ENCODE measurements around the gene MYADML2. TPM values are rescaled to one million over a fixed set of nuclear protein-coding genes. Genes with fewer than 3 reads are reported as not detected.
"Not testable (repeated sequence)": the region's sequence is repeated elsewhere in the genome, so short reads cannot be mapped to it uniquely, and the experiment has no call there.

The MYADML2 gene
- 0.41 TPM for total RNA-seq

- DNase-seq (ENCODE audit: low spot score in 2 of 2), result no peak
- FAIRE-seq, result no peak
These were observed at the start of gene MYADML2 for GRCh38 chr17:81947189-81947588. Gene MYADML2, minus strand, starts transcription at chr17:81947233. Its CDS starts 5,492 bp downstream, at chr17:81941741.

- no peak for FAIRE-seq
These were observed 49.3 kb upstream of the MYADML2 start for GRCh38 chr17:81996232-81996756.

GRCh38 chr17:81995463-81996231 lies 48.6 kb upstream of the MYADML2 start:
- no peak for FAIRE-seq

More at GRCh38 chr17:81996232-81996756, 49.3 kb upstream of the MYADML2 start:
- no peak for DNase-seq (ENCODE audit: low spot score in 2 of 2)

GRCh38 chr17:81994593-81995462 lies 47.8 kb upstream of the MYADML2 start:
- no peak for FAIRE-seq
- DNase-seq (ENCODE audit: low spot score in 2 of 2), result no peak

More at GRCh38 chr17:81995463-81996231, 48.6 kb upstream of the MYADML2 start:
- DNase-seq (ENCODE audit: low spot score in 2 of 2), result no peak

- DNase-seq (ENCODE audit: low spot score in 2 of 2) (no peak), FAIRE-seq (no peak)
These were observed 46.9 kb upstream of the MYADML2 start for GRCh38 chr17:81993729-81994592.

- no peak for FAIRE-seq
- no peak for DNase-seq (ENCODE audit: low spot score in 2 of 2)
These were observed 45.5 kb upstream of the MYADML2 start for GRCh38 chr17:81992306-81993102.

GRCh38 chr17:81991684-81992305 lies 44.8 kb upstream of the MYADML2 start:
- DNase-seq (ENCODE audit: low spot score in 2 of 2) (no peak), FAIRE-seq (no peak)

- DNase-seq (ENCODE audit: low spot score in 2 of 2) (no peak), FAIRE-seq (no peak)
These were observed 44.0 kb upstream of the MYADML2 start for GRCh38 chr17:81990836-81991683.

- FAIRE-seq, result no peak
These were observed 40.2 kb upstream of the MYADML2 start for GRCh38 chr17:81987161-81987770.

GRCh38 chr17:81986606-81987005 lies 39.6 kb upstream of the MYADML2 start:
- FAIRE-seq (no peak), DNase-seq (ENCODE audit: low spot score in 2 of 2) (no peak)

More at GRCh38 chr17:81987161-81987770, 40.2 kb upstream of the MYADML2 start:
- DNase-seq (ENCODE audit: low spot score in 2 of 2), result no peak

- no peak for FAIRE-seq
- no peak for DNase-seq (ENCODE audit: low spot score in 2 of 2)
These were observed 37.9 kb upstream of the MYADML2 start for GRCh38 chr17:81984773-81985410.

GRCh38 chr17:81983639-81984373 lies 36.8 kb upstream of the MYADML2 start:
- DNase-seq (ENCODE audit: low spot score in 2 of 2), result no peak
- FAIRE-seq, result no peak

GRCh38 chr17:81983011-81983638 lies 36.1 kb upstream of the MYADML2 start:
- DNase-seq (ENCODE audit: low spot score in 2 of 2), result no peak
- no peak for FAIRE-seq

- FAIRE-seq; DNase-seq (ENCODE audit: low spot score in 2 of 2): not testable (repeated sequence)
These were observed 34.5 kb upstream of the MYADML2 start for GRCh38 chr17:81981511-81981910.

- no peak for FAIRE-seq
- DNase-seq (ENCODE audit: low spot score in 2 of 2), result no peak
These were observed 33.8 kb upstream of the MYADML2 start for GRCh38 chr17:81980707-81981343.
